Gastrocnemius medialis (tissue), 4 donors: ENCODE measurements around the gene RFWD3. TPM values are rescaled to one million over a fixed set of nuclear protein-coding genes. Genes with fewer than 3 reads are reported as not detected.
"Not testable (repeated sequence)": the region's sequence is repeated elsewhere in the genome, so short reads cannot be mapped to it uniquely, and the experiment has no call there.

Experiments
- ATAC-seq, 2 donors: fragments of 150-250 bp; one replicate each; pipeline ENCODE4 v1.9.1; 2016
- DNase-seq, 2 donors: peaks; one replicate each; pipeline ENCODE4 v3.0.0-alpha.2; 2019
- H3K27ac ChIP-seq, 4 donors: fragments of 200-600 bp; sonication (generic); 1 replicate in 1 of 4; 2 replicates in 3 of 4; pipeline ENCODE4 v1.5.1; 2016 to 2018; ENCODE audit warnings: mild to moderate bottlenecking in 2 of 4, moderate library complexity in 1 of 4
- H3K27me3 ChIP-seq, 3 donors: fragments of 200-600 bp; sonication (generic) in 2 of 3; 1 replicate in 1 of 3; 2 replicates in 2 of 3; pipeline versions ENCODE4 v1.5.1 to v1.6.0; 2016 to 2019; ENCODE audit warnings: mild to moderate bottlenecking in 1 of 3, moderate library complexity in 1 of 3
- H3K36me3 ChIP-seq, 2 donors: fragments of 200-600 bp; sonication (generic) in 1 of 2; one replicate each; pipeline ENCODE4 v1.5.1; 2017 to 2018
- H3K4me1 ChIP-seq, 2 donors: fragments of 200-600 bp; sonication (generic) in 1 of 2; one replicate each; pipeline ENCODE4 v1.5.1; 2016 to 2017; ENCODE audit warnings: mild to moderate bottlenecking in 2 of 2
- H3K4me3 ChIP-seq, 4 donors: fragments of 200-600 bp; sonication (generic) in 3 of 4; 1 replicate in 1 of 4; 2 replicates in 3 of 4; pipeline ENCODE4 v1.5.1; 2016 to 2019; ENCODE audit warnings: mild to moderate bottlenecking in 2 of 4
- H3K9me3 ChIP-seq, 3 donors: fragments of 200-600 bp; sonication (generic) in 2 of 3; 1 replicate in 1 of 3; 2 replicates in 2 of 3; pipeline ENCODE4 v1.5.1; 2016 to 2019
- POLR2A ChIP-seq, 2 donors: fragments of 450-650 bp; IDR thresholded peaks; one replicate each; pipeline ENCODE4 v1.6.1; 2017; ENCODE audit warnings: antibody characterized with exemption in 2 of 2, mild to moderate bottlenecking in 2 of 2, moderate library complexity in 2 of 2
- in situ Hi-C, 4 donors: fragments of 200-750 bp; cut with MboI; loops; one replicate each; pipeline versions ENCODE4 v1.15.0 to v1.8.0; 2017; ENCODE audit warnings: low sequenced_read_pairs in 4 of 4
- intact Hi-C: fragments of 100-400 bp; cut with DNase I; formaldehyde crosslinking; loops from one replicate; pipeline ENCODE4 v1.15.1; 2023; ENCODE audit warnings: low total_unique reads
- total RNA-seq, 4 donors: library from RNA; depleted of rRNA; stranded (reverse); fragments of >200 nt; gene quantifications; one replicate each; pipeline versions ENCODE4 v1.1.0 to v1.2.3, GENCODE V29; 2016
- TF ChIP-seq, protein P1 (sequence below), 5 experiments: fragments of 450-650 bp in 3 of 5; fragments of 200-600 bp in 2 of 5; sonication (generic) in 2 of 5; IDR thresholded peaks in 4 of 5; conservative IDR thresholded peaks in 1 of 5; 1 replicate in 4 of 5; 2 replicates in 1 of 5; pipeline ENCODE4 v1.5.1; 2016 to 2019; ENCODE audit warnings: antibody characterized with exemption in 5 of 5, mild to moderate bottlenecking in 3 of 5, moderate library complexity in 3 of 5

RFWD3 gene
- total RNA-seq, 4 donors from 2014 or later, result 2.5 to 7.1 (median 4.1) TPM

DNA sequence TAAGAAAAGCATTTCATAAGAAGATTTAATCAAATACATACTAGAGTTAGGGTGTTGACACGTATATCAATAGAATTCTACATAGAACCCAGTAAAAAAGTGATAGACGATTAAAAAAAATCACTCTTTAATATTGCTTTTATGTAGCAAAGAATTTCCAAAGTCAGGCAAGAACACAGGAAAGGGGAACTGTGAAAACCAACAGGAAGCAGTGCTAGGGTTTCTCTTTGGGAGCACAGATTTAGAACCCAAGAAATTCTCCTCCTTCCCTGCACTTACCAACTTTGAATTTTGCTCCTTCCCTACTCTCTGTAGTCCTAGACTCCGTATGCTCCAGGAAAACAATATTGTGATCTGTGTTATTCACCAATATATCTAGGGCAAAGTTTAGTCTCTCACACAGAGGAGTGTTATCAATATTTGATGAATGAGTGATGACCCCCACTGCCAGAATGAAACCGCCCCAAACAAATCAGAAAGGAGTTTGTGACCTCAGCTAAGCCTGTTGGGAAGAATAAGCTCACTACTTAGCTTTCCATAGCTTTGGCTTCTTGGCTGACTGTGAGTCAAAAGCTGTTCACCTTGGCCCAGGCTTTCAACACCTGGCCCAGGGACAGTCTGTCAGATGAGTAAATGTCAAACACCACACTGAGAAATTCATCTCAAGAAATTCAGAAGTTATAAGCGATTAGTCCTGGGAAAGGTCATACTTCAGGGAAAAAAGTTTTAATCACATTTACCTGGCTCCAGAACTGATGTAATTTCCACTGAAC is 8.6 kb downstream of the RFWD3 start:
- no peaks in the 10 kb centered on the region for H3K4me1 ChIP-seq
- no peak overlapping the region for H3K27ac ChIP-seq
- in situ Hi-C loops (no loop called here), intact Hi-C loops (no loop called here)
- TF ChIP-seq, protein P1, sequence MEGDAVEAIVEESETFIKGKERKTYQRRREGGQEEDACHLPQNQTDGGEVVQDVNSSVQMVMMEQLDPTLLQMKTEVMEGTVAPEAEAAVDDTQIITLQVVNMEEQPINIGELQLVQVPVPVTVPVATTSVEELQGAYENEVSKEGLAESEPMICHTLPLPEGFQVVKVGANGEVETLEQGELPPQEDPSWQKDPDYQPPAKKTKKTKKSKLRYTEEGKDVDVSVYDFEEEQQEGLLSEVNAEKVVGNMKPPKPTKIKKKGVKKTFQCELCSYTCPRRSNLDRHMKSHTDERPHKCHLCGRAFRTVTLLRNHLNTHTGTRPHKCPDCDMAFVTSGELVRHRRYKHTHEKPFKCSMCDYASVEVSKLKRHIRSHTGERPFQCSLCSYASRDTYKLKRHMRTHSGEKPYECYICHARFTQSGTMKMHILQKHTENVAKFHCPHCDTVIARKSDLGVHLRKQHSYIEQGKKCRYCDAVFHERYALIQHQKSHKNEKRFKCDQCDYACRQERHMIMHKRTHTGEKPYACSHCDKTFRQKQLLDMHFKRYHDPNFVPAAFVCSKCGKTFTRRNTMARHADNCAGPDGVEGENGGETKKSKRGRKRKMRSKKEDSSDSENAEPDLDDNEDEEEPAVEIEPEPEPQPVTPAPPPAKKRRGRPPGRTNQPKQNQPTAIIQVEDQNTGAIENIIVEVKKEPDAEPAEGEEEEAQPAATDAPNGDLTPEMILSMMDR (IDR thresholded peaks at IDR 0.05 in 4 of 5, conservative IDR thresholded peaks at IDR 0.05 in 1 of 5), result no peak
- TF ChIP-seq POLR2A (IDR thresholded peaks at IDR 0.05), result no peak
- ATAC-seq (no peak), DNase-seq (no peak)
- H3K9me3 ChIP-seq, result no peaks in the 10 kb centered on the region
- H3K4me3 ChIP-seq, result no peak overlapping the region
- peaks cover 0 to 39% of the 10 kb centered on the region in 2 donors for H3K36me3 ChIP-seq
- H3K27me3 ChIP-seq, result no peaks in the 10 kb centered on the region

DNA sequence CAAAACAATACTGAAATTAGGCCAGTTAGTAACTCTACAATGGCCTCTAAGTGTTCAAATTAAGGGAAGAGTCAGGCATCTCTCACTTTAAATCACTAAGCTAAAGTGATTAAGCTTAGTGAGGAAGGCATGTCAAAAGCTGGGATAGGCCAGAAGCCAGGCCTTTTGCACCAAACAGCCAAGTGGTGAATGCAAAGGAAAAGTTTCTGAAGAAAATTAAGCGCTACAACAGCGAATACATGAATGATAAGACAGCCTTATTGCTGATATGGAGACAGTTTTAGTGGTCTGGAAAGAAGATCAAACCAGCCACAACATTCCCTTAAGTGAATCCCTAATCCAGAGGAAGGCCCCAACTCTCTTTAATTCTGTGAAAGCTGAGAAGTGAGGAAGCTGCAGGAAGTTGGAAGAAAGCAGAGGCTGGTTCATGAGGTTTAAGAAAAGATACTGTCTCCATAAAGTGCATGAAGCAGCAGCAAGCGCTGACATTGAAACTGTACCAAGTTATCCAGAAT is 12.1 kb downstream of the RFWD3 start:
- no peak for DNase-seq
- H3K4me1 ChIP-seq, result no peaks in the 10 kb centered on the region
- no peak overlapping the region for H3K4me3 ChIP-seq
- intact Hi-C loops (no loop called here), in situ Hi-C loops (no loop called here)
- TF ChIP-seq POLR2A (IDR thresholded peaks at IDR 0.05), result no peak
- TF ChIP-seq, protein P1 (IDR thresholded peaks at IDR 0.05 in 4 of 5, conservative IDR thresholded peaks at IDR 0.05 in 1 of 5), result no peak
- peaks cover 0 to 41% of the 10 kb centered on the region in 2 donors for H3K36me3 ChIP-seq
- no peak overlapping the region for H3K27ac ChIP-seq
- H3K9me3 ChIP-seq, result no peaks in the 10 kb centered on the region
- ATAC-seq, result no peak
- no peaks in the 10 kb centered on the region for H3K27me3 ChIP-seq

DNA sequence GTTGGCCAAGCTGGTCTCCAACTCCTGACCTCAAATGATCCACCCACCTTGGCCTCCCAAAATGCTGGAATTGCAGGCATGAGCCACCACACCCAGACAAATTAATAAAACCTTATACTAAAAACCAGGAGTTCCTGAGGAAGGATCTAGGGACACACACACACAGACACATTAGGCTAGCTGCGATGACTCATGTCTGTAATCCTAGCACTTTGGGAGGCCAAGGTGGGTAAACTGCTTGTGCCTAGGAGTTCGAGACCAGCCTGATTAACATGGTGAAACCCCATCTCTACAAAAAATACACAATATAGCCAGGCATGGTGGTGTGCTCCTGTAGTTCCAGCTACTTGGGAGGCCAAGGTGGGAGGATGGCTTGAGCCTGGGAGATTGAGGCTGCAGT is 13.8 kb downstream of the RFWD3 start:
- in situ Hi-C loops, H3K27me3 ChIP-seq, H3K27ac ChIP-seq, H3K4me1 ChIP-seq, DNase-seq, intact Hi-C loops, H3K4me3 ChIP-seq, H3K9me3 ChIP-seq, ATAC-seq: not testable (repeated sequence)
- H3K36me3 ChIP-seq, result peaks cover 0 to 40% of the 10 kb centered on the region in 2 donors

DNA sequence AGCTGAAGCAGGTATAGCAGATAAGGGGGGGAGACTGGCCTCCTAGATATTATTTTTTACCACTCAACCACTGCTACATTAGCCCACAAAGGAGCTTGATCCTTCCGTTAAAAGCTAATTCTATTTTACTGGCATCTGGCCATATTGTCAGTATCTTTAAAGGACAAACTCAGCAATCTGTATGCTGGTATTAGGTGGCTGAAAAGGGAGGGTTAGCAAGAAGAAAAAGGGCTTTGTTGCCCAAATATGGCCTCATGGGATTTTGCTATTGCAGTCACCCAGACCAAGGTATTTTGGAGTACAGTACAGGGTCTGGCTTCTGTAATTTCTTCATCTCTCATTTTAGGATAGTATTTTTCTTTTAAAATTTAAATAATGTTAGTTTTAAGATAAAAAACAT is 14.4 kb downstream of the RFWD3 start:
- no peaks in the 10 kb centered on the region for H3K4me1 ChIP-seq
- peaks cover 0 to 39% of the 10 kb centered on the region in 2 donors for H3K36me3 ChIP-seq

DNA sequence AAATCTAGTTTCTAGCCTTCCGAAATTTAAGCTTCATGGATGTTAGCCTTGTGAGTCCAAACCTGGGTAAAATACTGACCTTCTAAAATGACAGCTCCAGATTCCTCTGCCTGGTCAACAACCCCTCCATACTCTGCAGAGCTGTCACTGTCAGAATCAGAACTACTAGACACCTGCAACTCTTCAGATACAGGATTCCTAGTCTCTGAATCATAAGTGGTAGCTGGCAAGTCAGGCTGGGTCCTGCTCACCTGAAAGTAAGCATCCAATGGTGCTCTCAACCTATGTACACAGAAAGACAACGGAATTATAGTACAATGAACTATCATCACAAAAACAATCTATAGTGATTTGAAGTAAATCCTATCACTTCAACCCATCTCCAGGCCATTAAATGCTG is 14.8 kb downstream of the RFWD3 start:
- intact Hi-C loops (no loop called here), in situ Hi-C loops (no loop called here)
- no peak for ATAC-seq
- TF ChIP-seq POLR2A (IDR thresholded peaks at IDR 0.05), result no peak
- TF ChIP-seq, protein P1 (IDR thresholded peaks at IDR 0.05 in 4 of 5, conservative IDR thresholded peaks at IDR 0.05 in 1 of 5), result no peak
- Histone ChIP-seq H3K27ac (no peak overlapping the region), H3K4me3 (no peak overlapping the region), H3K9me3 (no peaks in the 10 kb centered on the region), H3K36me3 (peaks cover 0 to 39% of the 10 kb centered on the region in 2 donors), H3K27me3 (no peaks in the 10 kb centered on the region), H3K4me1 (no peaks in the 10 kb centered on the region)
- DNase-seq, result no peak

More for the DNA sequence above, 14.4 kb downstream of the RFWD3 start:
- no peak for DNase-seq
- ATAC-seq, result no peak
- Histone ChIP-seq H3K4me3 (no peak overlapping the region), H3K9me3 (no peaks in the 10 kb centered on the region), H3K27me3 (no peaks in the 10 kb centered on the region), H3K27ac (no peak overlapping the region)
- no peak for TF ChIP-seq POLR2A (IDR thresholded peaks at IDR 0.05)
- TF ChIP-seq, protein P1 (IDR thresholded peaks at IDR 0.05 in 4 of 5, conservative IDR thresholded peaks at IDR 0.05 in 1 of 5), result no peak
- intact Hi-C loops (no loop called here), in situ Hi-C loops (no loop called here)
